H9 (cell line): ENCODE measurements around the gene MYO18B. TPM values are rescaled to one million over a fixed set of nuclear protein-coding genes. Genes with fewer than 3 reads are reported as not detected.
A peak's percentile ranks its signal among the peaks of the same experiment; 100 is the strongest.

Experiments
- DNase-seq: peaks from one replicate; pipeline ENCODE4 v3.0.0-alpha.2; 2017
- H2AFZ ChIP-seq: one replicate; pipeline ENCODE4 v1.6.1; 2013; ENCODE audit warnings: mild to moderate bottlenecking, low read length, control low read depth, moderate library complexity
- H2AK5ac ChIP-seq: 2 replicates; pipeline ENCODE4 v1.6.1; 2013; ENCODE audit warnings: low read length, control low read depth, mixed read lengths; ENCODE audit not compliant: insufficient read length
- H2BK120ac ChIP-seq: one replicate; pipeline ENCODE4 v1.6.1; 2013; ENCODE audit warnings: low read depth, mild to moderate bottlenecking, low read length, control low read depth, inconsistent platforms; ENCODE audit not compliant: poor library complexity, severe bottlenecking
- H2BK12ac ChIP-seq: 2 replicates; pipeline ENCODE4 v1.6.1; 2013; ENCODE audit warnings: low read length, control low read depth, mixed read lengths, low read depth; ENCODE audit not compliant: insufficient read length
- H2BK15ac ChIP-seq: 2 replicates; pipeline ENCODE4 v1.6.1; 2013; ENCODE audit warnings: low read depth, low read length, control low read depth
- H2BK20ac ChIP-seq: one replicate; pipeline ENCODE4 v1.6.1; 2013; ENCODE audit warnings: low read depth, mild to moderate bottlenecking, low read length, control low read depth, inconsistent platforms; ENCODE audit not compliant: poor library complexity, severe bottlenecking
- H2BK5ac ChIP-seq: 2 replicates; pipeline ENCODE4 v1.6.1; 2013; ENCODE audit warnings: low read length, control low read depth, mixed read lengths; ENCODE audit not compliant: insufficient read length
- H3K14ac ChIP-seq: 2 replicates; pipeline ENCODE4 v1.6.1; 2013; ENCODE audit warnings: low read length, control low read depth; ENCODE audit not compliant: insufficient read depth
- H3K18ac ChIP-seq: 2 replicates; pipeline ENCODE4 v1.6.1; 2013; ENCODE audit warnings: low read depth, mild to moderate bottlenecking, mixed read lengths, low read length, control low read depth; ENCODE audit not compliant: insufficient read length
- H3K23ac ChIP-seq: 2 replicates; pipeline ENCODE4 v1.6.1; 2013; ENCODE audit warnings: low read length, control low read depth, mixed read lengths, low read depth; ENCODE audit not compliant: insufficient read length
- H3K23me2 ChIP-seq: 2 replicates; pipeline ENCODE4 v1.6.1; 2013; ENCODE audit warnings: low read depth, mild to moderate bottlenecking, mixed read lengths, low read length, control low read depth; ENCODE audit not compliant: insufficient read length, poor library complexity, severe bottlenecking
- H3K27ac ChIP-seq: 2 replicates; pipeline ENCODE4 v1.5.1; 2013; ENCODE audit warnings: low read length, control low read depth, mixed read lengths, low read depth; ENCODE audit not compliant: insufficient read length
- H3K27me3 ChIP-seq: 2 replicates; pipeline ENCODE4 v1.6.1; 2013; ENCODE audit warnings: low read length, control low read depth, inconsistent platforms; ENCODE audit not compliant: insufficient read depth
- H3K4ac ChIP-seq: 2 replicates; pipeline ENCODE4 v1.6.1; 2013; ENCODE audit warnings: low read depth, mild to moderate bottlenecking, control low read depth, inconsistent platforms, low read length, moderate library complexity
- H3K4me1 ChIP-seq: 2 replicates; pipeline ENCODE4 v1.6.1; 2013; ENCODE audit warnings: low read length, control low read depth, inconsistent platforms; ENCODE audit not compliant: insufficient read depth
- H3K4me2 ChIP-seq: 2 replicates; pipeline ENCODE4 v1.6.1; 2013; ENCODE audit warnings: low read length, control low read depth, mixed read lengths; ENCODE audit not compliant: insufficient read length, insufficient read depth
- H3K56ac ChIP-seq: 2 replicates; pipeline ENCODE4 v1.6.1; 2013; ENCODE audit warnings: low read depth, mild to moderate bottlenecking, mixed read lengths, low read length, control low read depth; ENCODE audit not compliant: insufficient read length
- H3K79me1 ChIP-seq: 2 replicates; pipeline ENCODE4 v1.6.1; 2013; ENCODE audit warnings: low read depth, mild to moderate bottlenecking, moderate library complexity, low read length, control low read depth, inconsistent platforms; ENCODE audit not compliant: insufficient read depth, poor library complexity, severe bottlenecking
- H3K79me2 ChIP-seq: 2 replicates; pipeline ENCODE4 v1.6.1; 2013; ENCODE audit warnings: low read length, control low read depth, inconsistent platforms; ENCODE audit not compliant: insufficient read depth
- H3K9ac ChIP-seq: 2 replicates; pipeline ENCODE4 v1.6.1; 2013; ENCODE audit warnings: low read length, control low read depth, mixed read lengths; ENCODE audit not compliant: insufficient read length; ENCODE audit errors: extremely low read depth
- H3K9me3 ChIP-seq: one replicate; pipeline ENCODE4 v1.6.1; 2013; ENCODE audit warnings: low read depth, low read length, inconsistent platforms; ENCODE audit not compliant: control insufficient read depth
- H3T11ph ChIP-seq: one replicate; pipeline ENCODE4 v1.6.1; 2013; ENCODE audit warnings: mild to moderate bottlenecking, low read length, control low read depth, inconsistent platforms
- H4K20me1 ChIP-seq: one replicate; pipeline ENCODE4 v1.6.1; 2013; ENCODE audit not compliant: control insufficient read depth, insufficient read length, insufficient read depth
- H4K5ac ChIP-seq: 2 replicates; pipeline ENCODE4 v1.6.1; 2013; ENCODE audit warnings: low read depth, mild to moderate bottlenecking, mixed read lengths, low read length, control low read depth; ENCODE audit not compliant: insufficient read length
- H4K8ac ChIP-seq: replicated peaks from 2 replicates; pipeline ENCODE4 v1.6.1; 2013; ENCODE audit warnings: low read length, control low read depth, mixed read lengths, low read depth; ENCODE audit not compliant: insufficient read length
- H4K91ac ChIP-seq: 2 replicates; pipeline ENCODE4 v1.6.1; 2013; ENCODE audit warnings: low read depth, mild to moderate bottlenecking, moderate library complexity, mixed read lengths, low read length, control low read depth; ENCODE audit not compliant: insufficient read length
- H3K27ac Mint-ChIP-seq, 3 experiments: 2 replicates in 2 of 3; 3 replicates in 1 of 3; pipeline ENCODE4 v1.8.0; 2020 to 2021; ENCODE audit warnings: mixed read lengths in 3 of 3, mild to moderate bottlenecking in 1 of 3, moderate library complexity in 1 of 3
- H3K27me3 Mint-ChIP-seq: 2 replicates; pipeline ENCODE4 v1.8.0; 2021; ENCODE audit warnings: low read depth, mild to moderate bottlenecking, moderate library complexity, mixed read lengths
- H3K36me3 Mint-ChIP-seq, 3 experiments: 2 replicates in 2 of 3; 3 replicates in 1 of 3; pipeline ENCODE4 v1.8.0; 2020 to 2021; ENCODE audit warnings: low read depth in 3 of 3, mixed read lengths in 3 of 3; ENCODE audit not compliant: insufficient read depth in 1 of 3
- H3K4me1 Mint-ChIP-seq, 2 experiments: 2 replicates each; pipeline ENCODE4 v1.8.0; 2020; ENCODE audit warnings: mixed read lengths in 2 of 2
- H3K4me3 Mint-ChIP-seq, 2 experiments: 2 replicates in 1 of 2; 3 replicates in 1 of 2; pipeline ENCODE4 v1.8.0; 2020 to 2021; ENCODE audit warnings: mild to moderate bottlenecking in 2 of 2, mixed read lengths in 2 of 2, moderate library complexity in 1 of 2
- H3K9me3 Mint-ChIP-seq, 2 experiments: 2 replicates in 1 of 2; 3 replicates in 1 of 2; pipeline ENCODE4 v1.8.0; 2020; ENCODE audit warnings: mild to moderate bottlenecking in 2 of 2, mixed read lengths in 2 of 2, moderate library complexity in 1 of 2
- WGBS: extraction: QIAGEN DNeasy Blood & Tissue Kit; methylation state at CpG from one replicate; pipeline ENCODE4 v1.1.7; 2013; ENCODE audit warnings: missing lambda C conversion rate, low lambda C conversion rate, mixed read lengths; ENCODE audit not compliant: insufficient read length; ENCODE audit errors: extremely low coverage; 5-methylcytosine and 5-hydroxymethylcytosine counted together
- total RNA-seq: library from RNA; stranded (reverse); gene quantifications from 2 replicates; pipeline ENCODE4 v1.2.1, GENCODE V29; 2021
- TF ChIP-seq, protein P1 (sequence below): fragments of 200-600 bp; sonication (generic); conservative IDR thresholded peaks from 3 replicates; pipeline ENCODE4 v1.8.0; 2021; ENCODE audit warnings: antibody characterized with exemption, mild to moderate bottlenecking

The MYO18B gene
- total RNA-seq, 1 experiment from 2014 or later, result 0.46 TPM

GRCh38 chr22:25898707-25899365, 156.8 kb downstream of the MYO18B start:
- 0 out of 2 replicates have a peak, but pooled peaks cover 2% of the 10 kb centered on the region for H3K4me1 ChIP-seq
- peak; percentile 51 for DNase-seq
- no peak overlapping the region for H2BK5ac ChIP-seq
- H3K18ac ChIP-seq, result no peak overlapping the region
- H3K56ac ChIP-seq, result no peak overlapping the region
- no peak overlapping the region for H2BK120ac ChIP-seq
- H3K4me2 ChIP-seq, result no peak overlapping the region
- WGBS, result no CpG with 5 or more reads among the region's 11 CpGs
- no peak overlapping the region for H4K5ac ChIP-seq
- H3K23me2 ChIP-seq, result no peaks in the 10 kb centered on the region
- H3K9me3 ChIP-seq, result no peaks in the 10 kb centered on the region
- Mint-ChIP-seq H3K27ac (no peak overlapping the region), H3K4me1 (peaks cover 6 to 10% of the 10 kb centered on the region in 2 experiments), H3K4me3 (no peak overlapping the region), H3K9me3 (no peaks in the 10 kb centered on the region), H3K27me3 (peaks cover 8% of the 10 kb centered on the region), H3K36me3 (no peaks in the 10 kb centered on the region)
- no peak overlapping the region for H3K4ac ChIP-seq
- H2AK5ac ChIP-seq, result no peak overlapping the region
- H3K14ac ChIP-seq, result no peak overlapping the region
- H3K79me2 ChIP-seq, result no peaks in the 10 kb centered on the region
- no peak overlapping the region for H2BK20ac ChIP-seq
- H4K91ac ChIP-seq, result no peak overlapping the region
- no peak overlapping the region for H3K23ac ChIP-seq
- no peaks in the 10 kb centered on the region for H3K79me1 ChIP-seq
- H4K20me1 ChIP-seq, result no peaks in the 10 kb centered on the region
- no peak overlapping the region for H2AFZ ChIP-seq
- TF ChIP-seq, protein P1, sequence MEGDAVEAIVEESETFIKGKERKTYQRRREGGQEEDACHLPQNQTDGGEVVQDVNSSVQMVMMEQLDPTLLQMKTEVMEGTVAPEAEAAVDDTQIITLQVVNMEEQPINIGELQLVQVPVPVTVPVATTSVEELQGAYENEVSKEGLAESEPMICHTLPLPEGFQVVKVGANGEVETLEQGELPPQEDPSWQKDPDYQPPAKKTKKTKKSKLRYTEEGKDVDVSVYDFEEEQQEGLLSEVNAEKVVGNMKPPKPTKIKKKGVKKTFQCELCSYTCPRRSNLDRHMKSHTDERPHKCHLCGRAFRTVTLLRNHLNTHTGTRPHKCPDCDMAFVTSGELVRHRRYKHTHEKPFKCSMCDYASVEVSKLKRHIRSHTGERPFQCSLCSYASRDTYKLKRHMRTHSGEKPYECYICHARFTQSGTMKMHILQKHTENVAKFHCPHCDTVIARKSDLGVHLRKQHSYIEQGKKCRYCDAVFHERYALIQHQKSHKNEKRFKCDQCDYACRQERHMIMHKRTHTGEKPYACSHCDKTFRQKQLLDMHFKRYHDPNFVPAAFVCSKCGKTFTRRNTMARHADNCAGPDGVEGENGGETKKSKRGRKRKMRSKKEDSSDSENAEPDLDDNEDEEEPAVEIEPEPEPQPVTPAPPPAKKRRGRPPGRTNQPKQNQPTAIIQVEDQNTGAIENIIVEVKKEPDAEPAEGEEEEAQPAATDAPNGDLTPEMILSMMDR, result peak; percentile 74
- no peak overlapping the region for H3T11ph ChIP-seq
- H3K9ac ChIP-seq, result no peak overlapping the region
- no peak overlapping the region for H2BK12ac ChIP-seq
- H3K27me3 ChIP-seq, result no peaks in the 10 kb centered on the region
- H3K27ac ChIP-seq, result no peak overlapping the region
- no peak overlapping the region for H4K8ac ChIP-seq
- H2BK15ac ChIP-seq, result no peak overlapping the region
